Left colon (tissue), 2 donors: Measurements from ENCODE around the gene SRGAP2B. TPM values are rescaled to one million over a fixed set of nuclear protein-coding genes. Genes with fewer than 3 reads are reported as not detected.
"Not testable (repeated sequence)": the region's sequence is repeated elsewhere in the genome, so short reads cannot be mapped to it uniquely, and the experiment has no call there.

Source experiments
- ATAC-seq: fragments of 200-7000 bp; cut with Tn5 transposase; one replicate; pipeline ENCODE4 v1.9.1; 2020; ENCODE audit warnings: mild to moderate bottlenecking, moderate library complexity
- DNase-seq, 2 donors: peaks; one replicate each; pipeline ENCODE4 v3.0.0-alpha.2; 2020
- intact Hi-C, 2 donors: fragments of 100-400 bp; cut with DNase I in 1 of 2; cut with micrococcal nuclease in 1 of 2; formaldehyde crosslinking; loops; one replicate each; pipeline versions ENCODE4 v1.11.2 to v1.14.0; 2022; cut with DNase I, micrococcal nuclease
- total RNA-seq, 2 donors: library from RNA; stranded (reverse); fragmentation: NEBNext Ultra II Directional; extraction: Animal tissue kit (Norgen Biotek cat#: 25700); gene quantifications; one replicate each; pipeline ENCODE4 v1.2.1, GENCODE V29; 2021
- donor health status: DM: no; HTN: no; CAD: no.
- donor health status: DM: yes; HTN: yes; CAD: no.

The SRGAP2B gene
- total RNA-seq, 2 donors from 2014 or later, result 6.8 to 7.2 TPM

GRCh38 chr1:144935310-144935709 lies 159.8 kb downstream of the SRGAP2B start:
- DNase-seq, intact Hi-C loops, ATAC-seq: not testable (repeated sequence)

GRCh38 chr1:144933014-144933413 lies 162.1 kb downstream of the SRGAP2B start:
- DNase-seq, intact Hi-C loops, ATAC-seq: not testable (repeated sequence)

- ATAC-seq, intact Hi-C loops, DNase-seq: not testable (repeated sequence)
Observed at GRCh38 chr1:144932153-144932552, 163.0 kb downstream of the SRGAP2B start.

GRCh38 chr1:144931553-144931952 lies 163.6 kb downstream of the SRGAP2B start:
- intact Hi-C loops, ATAC-seq, DNase-seq: not testable (repeated sequence)

- intact Hi-C loops, ATAC-seq, DNase-seq: not testable (repeated sequence)
Observed at GRCh38 chr1:144930085-144930777, 164.9 kb downstream of the SRGAP2B start.

GRCh38 chr1:144927292-144927691 lies 167.8 kb downstream of the SRGAP2B start:
- intact Hi-C loops, ATAC-seq, DNase-seq: not testable (repeated sequence)

GRCh38 chr1:144923640-144924039 lies 171.5 kb downstream of the SRGAP2B start:
- intact Hi-C loops, DNase-seq, ATAC-seq: not testable (repeated sequence)

GRCh38 chr1:144922785-144923184 lies 172.3 kb downstream of the SRGAP2B start:
- ATAC-seq, intact Hi-C loops, DNase-seq: not testable (repeated sequence)

GRCh38 chr1:144919106-144919505 lies 176.0 kb downstream of the SRGAP2B start:
- intact Hi-C loops, ATAC-seq, DNase-seq: not testable (repeated sequence)

GRCh38 chr1:144918027-144918603 lies 177.0 kb downstream of the SRGAP2B start:
- intact Hi-C loops, DNase-seq, ATAC-seq: not testable (repeated sequence)

- ATAC-seq, DNase-seq, intact Hi-C loops: not testable (repeated sequence)
Observed at GRCh38 chr1:144917154-144918026, 177.7 kb downstream of the SRGAP2B start.

GRCh38 chr1:144913977-144914734 lies 181.0 kb downstream of the SRGAP2B start:
- ATAC-seq, DNase-seq, intact Hi-C loops: not testable (repeated sequence)

GRCh38 chr1:144913458-144913857 lies 181.7 kb downstream of the SRGAP2B start:
- DNase-seq, ATAC-seq, intact Hi-C loops: not testable (repeated sequence)

- ATAC-seq, intact Hi-C loops, DNase-seq: not testable (repeated sequence)
Observed at GRCh38 chr1:144910729-144911128, 184.4 kb downstream of the SRGAP2B start.

- intact Hi-C loops, ATAC-seq, DNase-seq: not testable (repeated sequence)
Observed at GRCh38 chr1:144900841-144901240, 194.3 kb downstream of the SRGAP2B start.

GRCh38 chr1:144894454-144895201 lies 200.5 kb downstream of the SRGAP2B start:
- intact Hi-C loops, ATAC-seq, DNase-seq: not testable (repeated sequence)

- ATAC-seq, DNase-seq, intact Hi-C loops: not testable (repeated sequence)
Observed at GRCh38 chr1:144893710-144894438, 201.3 kb downstream of the SRGAP2B start.
